Spleen (tissue), 7 donors: ENCODE measurements around the gene MYOM3.

Experiments
- CTCF ChIP-seq, 11 experiments: fragments of 200-600 bp in 7 of 11; fragments of 450-650 bp in 4 of 11; sonication (generic) in 4 of 11; IDR thresholded peaks in 8 of 11; conservative IDR thresholded peaks in 3 of 11; 1 replicate in 7 of 11; 2 replicates in 4 of 11; pipeline versions ENCODE4 v1.4.0 to v1.8.0; 2016 to 2021; ENCODE audit warnings: antibody characterized with exemption in 11 of 11, inconsistent platforms in 4 of 11, mild to moderate bottlenecking in 1 of 11
- POLR2A ChIP-seq, 3 donors: fragments of 450-650 bp; IDR thresholded peaks; one replicate each; pipeline ENCODE4 v1.5.1; 2017; ENCODE audit warnings: antibody characterized with exemption in 3 of 3, mild to moderate bottlenecking in 1 of 3
- POLR2AphosphoS5 ChIP-seq, 3 donors: sonication (generic); formaldehyde crosslinking; IDR thresholded peaks; one replicate each; pipeline ENCODE4 v1.5.1; 2017; ENCODE audit warnings: antibody characterized with exemption in 3 of 3
- donor health status: DM: no; HTN: no; CAD: no; lungs with moderate emphysema.
- donor health status: DM: no; HTN: no; CAD: no.
- donor health status: DM: no; HTN: no; CAD: no.

- no peak for TF ChIP-seq CTCF (IDR thresholded peaks at IDR 0.05 in 8 of 11, conservative IDR thresholded peaks at IDR 0.05 in 3 of 11)
- no peak for TF ChIP-seq POLR2A (IDR thresholded peaks at IDR 0.05)
- no peak for TF ChIP-seq POLR2AphosphoS5 (IDR thresholded peaks at IDR 0.05)
Observed at GRCh38 chr1:24082372-24082771, 29.6 kb downstream of the MYOM3 start.
